ENCODE measurements around the gene RAI1. TPM values are rescaled to one million over a fixed set of nuclear protein-coding genes. Genes with fewer than 3 reads are reported as not detected.
A peak's percentile ranks its signal among the peaks of the same experiment; 100 is the strongest.

Gene RAI1
- total and polyA plus RNA-seq, 10 of the 15 experiments (the other 5 are each of a cell fraction or from before 2014, with no cell fraction given), result 0.66 to 37.7 (median 6.0) TPM

DNA sequence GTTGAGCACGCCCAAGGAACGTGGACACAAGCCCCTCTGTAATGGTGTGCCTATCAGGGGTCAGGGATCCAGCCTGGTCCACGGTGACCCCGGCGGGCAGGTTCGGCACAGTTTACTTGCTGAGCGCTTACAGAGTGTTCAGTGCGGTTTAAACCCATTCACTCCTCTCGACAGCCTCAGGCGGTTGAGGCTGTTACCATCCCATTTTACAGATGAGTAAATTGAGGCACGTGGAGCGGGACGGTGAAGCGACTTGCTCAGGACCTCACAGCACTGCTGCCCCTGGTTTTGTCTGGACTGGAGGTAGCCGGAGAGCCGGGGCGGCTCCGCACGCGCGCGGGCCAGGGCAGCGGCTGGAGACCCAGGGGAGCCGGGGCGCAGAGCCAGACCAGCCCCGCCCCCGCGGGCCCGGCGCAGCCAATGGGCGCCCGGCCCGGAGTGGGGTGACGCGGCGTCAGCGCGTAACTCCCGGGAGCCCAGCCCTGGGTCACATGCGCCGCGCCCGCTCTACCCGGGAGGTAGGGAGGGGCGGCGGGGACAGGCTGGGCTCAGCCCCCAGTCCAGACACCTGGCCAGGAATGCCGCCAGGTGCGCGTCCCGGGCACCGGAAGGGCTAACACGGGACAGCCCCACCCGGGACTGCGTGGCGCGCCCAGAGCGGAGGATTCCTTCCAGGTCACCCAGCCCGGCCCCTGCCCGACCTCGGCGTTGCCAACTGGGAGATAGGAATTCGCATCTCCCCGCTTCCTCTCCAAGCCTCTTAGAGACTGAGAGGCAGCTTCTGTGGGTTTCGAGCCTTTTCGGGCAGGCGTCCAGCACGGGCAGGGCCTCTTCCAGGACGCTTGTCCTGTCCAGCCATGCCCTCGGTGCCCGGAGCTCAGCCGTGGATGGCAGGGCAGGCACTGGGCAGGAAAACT, 158.8 kb downstream of the RAI1 start (continued):
- TF ChIP-seq, protein P1, sequence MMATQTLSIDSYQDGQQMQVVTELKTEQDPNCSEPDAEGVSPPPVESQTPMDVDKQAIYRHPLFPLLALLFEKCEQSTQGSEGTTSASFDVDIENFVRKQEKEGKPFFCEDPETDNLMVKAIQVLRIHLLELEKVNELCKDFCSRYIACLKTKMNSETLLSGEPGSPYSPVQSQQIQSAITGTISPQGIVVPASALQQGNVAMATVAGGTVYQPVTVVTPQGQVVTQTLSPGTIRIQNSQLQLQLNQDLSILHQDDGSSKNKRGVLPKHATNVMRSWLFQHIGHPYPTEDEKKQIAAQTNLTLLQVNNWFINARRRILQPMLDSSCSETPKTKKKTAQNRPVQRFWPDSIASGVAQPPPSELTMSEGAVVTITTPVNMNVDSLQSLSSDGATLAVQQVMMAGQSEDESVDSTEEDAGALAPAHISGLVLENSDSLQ (IDR thresholded peaks at IDR 0.05), result no peak
- no peak for TF ChIP-seq SUPT20H (IDR thresholded peaks at IDR 0.05; ENCODE audit: borderline replicate concordance, control insufficient read depth, low read depth, low read length)
- TF ChIP-seq, protein P2, sequence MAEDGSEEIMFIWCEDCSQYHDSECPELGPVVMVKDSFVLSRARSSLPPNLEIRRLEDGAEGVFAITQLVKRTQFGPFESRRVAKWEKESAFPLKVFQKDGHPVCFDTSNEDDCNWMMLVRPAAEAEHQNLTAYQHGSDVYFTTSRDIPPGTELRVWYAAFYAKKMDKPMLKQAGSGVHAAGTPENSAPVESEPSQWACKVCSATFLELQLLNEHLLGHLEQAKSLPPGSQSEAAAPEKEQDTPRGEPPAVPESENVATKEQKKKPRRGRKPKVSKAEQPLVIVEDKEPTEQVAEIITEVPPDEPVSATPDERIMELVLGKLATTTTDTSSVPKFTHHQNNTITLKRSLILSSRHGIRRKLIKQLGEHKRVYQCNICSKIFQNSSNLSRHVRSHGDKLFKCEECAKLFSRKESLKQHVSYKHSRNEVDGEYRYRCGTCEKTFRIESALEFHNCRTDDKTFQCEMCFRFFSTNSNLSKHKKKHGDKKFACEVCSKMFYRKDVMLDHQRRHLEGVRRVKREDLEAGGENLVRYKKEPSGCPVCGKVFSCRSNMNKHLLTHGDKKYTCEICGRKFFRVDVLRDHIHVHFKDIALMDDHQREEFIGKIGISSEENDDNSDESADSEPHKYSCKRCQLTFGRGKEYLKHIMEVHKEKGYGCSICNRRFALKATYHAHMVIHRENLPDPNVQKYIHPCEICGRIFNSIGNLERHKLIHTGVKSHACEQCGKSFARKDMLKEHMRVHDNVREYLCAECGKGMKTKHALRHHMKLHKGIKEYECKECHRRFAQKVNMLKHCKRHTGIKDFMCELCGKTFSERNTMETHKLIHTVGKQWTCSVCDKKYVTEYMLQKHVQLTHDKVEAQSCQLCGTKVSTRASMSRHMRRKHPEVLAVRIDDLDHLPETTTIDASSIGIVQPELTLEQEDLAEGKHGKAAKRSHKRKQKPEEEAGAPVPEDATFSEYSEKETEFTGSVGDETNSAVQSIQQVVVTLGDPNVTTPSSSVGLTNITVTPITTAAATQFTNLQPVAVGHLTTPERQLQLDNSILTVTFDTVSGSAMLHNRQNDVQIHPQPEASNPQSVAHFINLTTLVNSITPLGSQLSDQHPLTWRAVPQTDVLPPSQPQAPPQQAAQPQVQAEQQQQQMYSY (CRISPR knock-in tag; IDR thresholded peaks at IDR 0.05), result no peak
- no peak for TF ChIP-seq PAX8 (IDR thresholded peaks at IDR 0.05)
- TF ChIP-seq BACH1 (IDR thresholded peaks at IDR 0.05; ENCODE audit: borderline replicate concordance), result peak; percentile 83; the same call in 1 of the 2 replicates
- no peak for TF ChIP-seq MYC (IDR thresholded peaks at IDR 0.05; ENCODE audit: insufficient read depth, insufficient read length, insufficient replicate concordance, low read length, severe bottlenecking)
- peak; percentile 74 to 76; a peak in 3 of 4 replicates for TF ChIP-seq IKZF2 (IDR thresholded peaks at IDR 0.05)
- TF ChIP-seq, protein P3, sequence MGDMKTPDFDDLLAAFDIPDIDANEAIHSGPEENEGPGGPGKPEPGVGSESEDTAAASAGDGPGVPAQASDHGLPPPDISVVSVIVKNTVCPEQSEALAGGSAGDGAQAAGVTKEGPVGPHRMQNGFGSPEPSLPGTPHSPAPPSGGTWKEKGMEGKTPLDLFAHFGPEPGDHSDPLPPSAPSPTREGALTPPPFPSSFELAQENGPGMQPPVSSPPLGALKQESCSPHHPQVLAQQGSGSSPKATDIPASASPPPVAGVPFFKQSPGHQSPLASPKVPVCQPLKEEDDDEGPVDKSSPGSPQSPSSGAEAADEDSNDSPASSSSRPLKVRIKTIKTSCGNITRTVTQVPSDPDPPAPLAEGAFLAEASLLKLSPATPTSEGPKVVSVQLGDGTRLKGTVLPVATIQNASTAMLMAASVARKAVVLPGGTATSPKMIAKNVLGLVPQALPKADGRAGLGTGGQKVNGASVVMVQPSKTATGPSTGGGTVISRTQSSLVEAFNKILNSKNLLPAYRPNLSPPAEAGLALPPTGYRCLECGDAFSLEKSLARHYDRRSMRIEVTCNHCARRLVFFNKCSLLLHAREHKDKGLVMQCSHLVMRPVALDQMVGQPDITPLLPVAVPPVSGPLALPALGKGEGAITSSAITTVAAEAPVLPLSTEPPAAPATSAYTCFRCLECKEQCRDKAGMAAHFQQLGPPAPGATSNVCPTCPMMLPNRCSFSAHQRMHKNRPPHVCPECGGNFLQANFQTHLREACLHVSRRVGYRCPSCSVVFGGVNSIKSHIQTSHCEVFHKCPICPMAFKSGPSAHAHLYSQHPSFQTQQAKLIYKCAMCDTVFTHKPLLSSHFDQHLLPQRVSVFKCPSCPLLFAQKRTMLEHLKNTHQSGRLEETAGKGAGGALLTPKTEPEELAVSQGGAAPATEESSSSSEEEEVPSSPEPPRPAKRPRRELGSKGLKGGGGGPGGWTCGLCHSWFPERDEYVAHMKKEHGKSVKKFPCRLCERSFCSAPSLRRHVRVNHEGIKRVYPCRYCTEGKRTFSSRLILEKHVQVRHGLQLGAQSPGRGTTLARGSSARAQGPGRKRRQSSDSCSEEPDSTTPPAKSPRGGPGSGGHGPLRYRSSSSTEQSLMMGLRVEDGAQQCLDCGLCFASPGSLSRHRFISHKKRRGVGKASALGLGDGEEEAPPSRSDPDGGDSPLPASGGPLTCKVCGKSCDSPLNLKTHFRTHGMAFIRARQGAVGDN (IDR thresholded peaks at IDR 0.05), result peak; percentile 92
- TF ChIP-seq STAT1 (conservative IDR thresholded peaks at IDR 0.05), result no peak; the same call in 1 of the 2 replicates
- 0 out of 2 replicates have a peak, but pooled peaks have one; percentile 52 for TF ChIP-seq HDAC2 (IDR thresholded peaks at IDR 0.05)
- TF ChIP-seq, protein P4, sequence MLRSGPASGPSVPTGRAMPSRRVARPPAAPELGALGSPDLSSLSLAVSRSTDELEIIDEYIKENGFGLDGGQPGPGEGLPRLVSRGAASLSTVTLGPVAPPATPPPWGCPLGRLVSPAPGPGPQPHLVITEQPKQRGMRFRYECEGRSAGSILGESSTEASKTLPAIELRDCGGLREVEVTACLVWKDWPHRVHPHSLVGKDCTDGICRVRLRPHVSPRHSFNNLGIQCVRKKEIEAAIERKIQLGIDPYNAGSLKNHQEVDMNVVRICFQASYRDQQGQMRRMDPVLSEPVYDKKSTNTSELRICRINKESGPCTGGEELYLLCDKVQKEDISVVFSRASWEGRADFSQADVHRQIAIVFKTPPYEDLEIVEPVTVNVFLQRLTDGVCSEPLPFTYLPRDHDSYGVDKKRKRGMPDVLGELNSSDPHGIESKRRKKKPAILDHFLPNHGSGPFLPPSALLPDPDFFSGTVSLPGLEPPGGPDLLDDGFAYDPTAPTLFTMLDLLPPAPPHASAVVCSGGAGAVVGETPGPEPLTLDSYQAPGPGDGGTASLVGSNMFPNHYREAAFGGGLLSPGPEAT (IDR thresholded peaks at IDR 0.05; ENCODE audit: low read depth), result peak; percentile 33; the same call in 1 of the 2 replicates
- no peak for TF ChIP-seq POLR2AphosphoS2 (IDR thresholded peaks at IDR 0.05; ENCODE audit: low read depth, low read length)
- TF ChIP-seq NBN (IDR thresholded peaks at IDR 0.05), result 0 out of 2 replicates have a peak, but pooled peaks have one; percentile 56
- peak; percentile 91 for TF ChIP-seq GATAD2B (conservative IDR thresholded peaks at IDR 0.05; ENCODE audit: low read depth)
- TF ChIP-seq, protein P5, sequence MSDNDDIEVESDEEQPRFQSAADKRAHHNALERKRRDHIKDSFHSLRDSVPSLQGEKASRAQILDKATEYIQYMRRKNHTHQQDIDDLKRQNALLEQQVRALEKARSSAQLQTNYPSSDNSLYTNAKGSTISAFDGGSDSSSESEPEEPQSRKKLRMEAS (IDR thresholded peaks at IDR 0.05; ENCODE audit: low read depth, low read length), result peak; percentile 71; the same call in 1 of the 2 replicates
- TF ChIP-seq SMAD5 (IDR thresholded peaks at IDR 0.05; ENCODE audit: low read depth), result no peak
- no peak for TF ChIP-seq TCF12 (IDR thresholded peaks at IDR 0.05; ENCODE audit: low read depth, low read length)
- TF ChIP-seq TAF1 (IDR thresholded peaks at IDR 0.05; ENCODE audit: borderline replicate concordance, low read depth, low read length), result peak; percentile 77; the same call in 1 of the 2 replicates
